Glutamatergic neuron (in vitro differentiated cells): ENCODE data around the gene CNTN1. TPM values are rescaled to one million over a fixed set of nuclear protein-coding genes. Genes with fewer than 3 reads are reported as not detected.

Experiments
- DNase-seq: peaks from one replicate; pipeline ENCODE4 v3.0.0; 2022
- H3K27ac Mint-ChIP-seq: one replicate; pipeline ENCODE4 v1.8.0; 2020; ENCODE audit warnings: mild to moderate bottlenecking, mixed read lengths, inconsistent platforms; ENCODE audit not compliant: unreplicated experiment
- H3K27me3 Mint-ChIP-seq: one replicate; pipeline ENCODE4 v1.8.0; 2020; ENCODE audit warnings: mild to moderate bottlenecking, moderate library complexity, mixed read lengths, inconsistent platforms; ENCODE audit not compliant: unreplicated experiment
- H3K36me3 Mint-ChIP-seq: one replicate; pipeline ENCODE4 v1.8.0; 2020; ENCODE audit warnings: mild to moderate bottlenecking, mixed read lengths, inconsistent platforms; ENCODE audit not compliant: unreplicated experiment
- H3K4me1 Mint-ChIP-seq: one replicate; pipeline ENCODE4 v1.8.0; 2020; ENCODE audit warnings: mild to moderate bottlenecking, low read depth, mixed read lengths, inconsistent platforms; ENCODE audit not compliant: unreplicated experiment
- H3K4me3 Mint-ChIP-seq: one replicate; pipeline ENCODE4 v1.8.0; 2020; ENCODE audit warnings: mild to moderate bottlenecking, mixed read lengths, inconsistent platforms; ENCODE audit not compliant: unreplicated experiment
- H3K9me3 Mint-ChIP-seq: one replicate; pipeline ENCODE4 v1.8.0; 2020; ENCODE audit warnings: mild to moderate bottlenecking, moderate library complexity, mixed read lengths, inconsistent platforms; ENCODE audit not compliant: unreplicated experiment
- total RNA-seq: library from RNA; stranded (reverse); fragmentation: NEBNext Ultra II Directional; extraction: Animal tissue kit (Norgen Biotek cat#: 25700); gene quantifications from one replicate; pipeline ENCODE4 v1.2.1, GENCODE V29; 2021; ENCODE audit not compliant: unreplicated experiment
- TF ChIP-seq, protein P1 (sequence below): fragments of 200-600 bp; sonication (generic); IDR thresholded peaks from one replicate; pipeline ENCODE4 v1.5.0; 2021; ENCODE audit not compliant: partially characterized antibody, unreplicated experiment

The CNTN1 gene
- total RNA-seq, 1 donor from 2014 or later: 81.4 TPM

DNA sequence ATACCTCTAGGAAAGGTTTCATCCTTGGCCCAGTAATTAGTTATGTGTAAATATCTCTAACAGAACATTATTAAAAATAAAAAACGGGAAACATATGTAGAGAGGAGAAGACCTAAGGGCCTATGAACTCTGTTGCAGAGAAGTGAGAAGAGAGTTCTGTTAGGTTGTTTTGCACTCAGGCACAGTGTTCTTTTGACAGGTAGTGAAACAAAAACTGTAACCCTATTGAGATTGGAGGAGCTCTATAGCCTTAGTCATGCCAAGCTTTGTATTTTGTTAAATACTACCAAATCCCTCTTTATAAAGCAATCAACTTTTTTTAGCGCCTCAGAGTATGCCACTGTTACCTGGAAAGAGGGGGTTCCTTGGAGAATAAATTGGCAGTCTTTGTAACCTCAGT is 77.6 kb downstream of the CNTN1 start:
- H3K4me3 Mint-ChIP-seq: no peak overlapping the region
- no peaks in the 10 kb centered on the region for H3K27me3 Mint-ChIP-seq
- H3K36me3 Mint-ChIP-seq: no peaks in the 10 kb centered on the region
- no peaks in the 10 kb centered on the region for H3K9me3 Mint-ChIP-seq
- no peak overlapping the region for H3K27ac Mint-ChIP-seq
- DNase-seq: no peak
- TF ChIP-seq, protein P1, sequence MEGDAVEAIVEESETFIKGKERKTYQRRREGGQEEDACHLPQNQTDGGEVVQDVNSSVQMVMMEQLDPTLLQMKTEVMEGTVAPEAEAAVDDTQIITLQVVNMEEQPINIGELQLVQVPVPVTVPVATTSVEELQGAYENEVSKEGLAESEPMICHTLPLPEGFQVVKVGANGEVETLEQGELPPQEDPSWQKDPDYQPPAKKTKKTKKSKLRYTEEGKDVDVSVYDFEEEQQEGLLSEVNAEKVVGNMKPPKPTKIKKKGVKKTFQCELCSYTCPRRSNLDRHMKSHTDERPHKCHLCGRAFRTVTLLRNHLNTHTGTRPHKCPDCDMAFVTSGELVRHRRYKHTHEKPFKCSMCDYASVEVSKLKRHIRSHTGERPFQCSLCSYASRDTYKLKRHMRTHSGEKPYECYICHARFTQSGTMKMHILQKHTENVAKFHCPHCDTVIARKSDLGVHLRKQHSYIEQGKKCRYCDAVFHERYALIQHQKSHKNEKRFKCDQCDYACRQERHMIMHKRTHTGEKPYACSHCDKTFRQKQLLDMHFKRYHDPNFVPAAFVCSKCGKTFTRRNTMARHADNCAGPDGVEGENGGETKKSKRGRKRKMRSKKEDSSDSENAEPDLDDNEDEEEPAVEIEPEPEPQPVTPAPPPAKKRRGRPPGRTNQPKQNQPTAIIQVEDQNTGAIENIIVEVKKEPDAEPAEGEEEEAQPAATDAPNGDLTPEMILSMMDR: no peak
- no peaks in the 10 kb centered on the region for H3K4me1 Mint-ChIP-seq

DNA sequence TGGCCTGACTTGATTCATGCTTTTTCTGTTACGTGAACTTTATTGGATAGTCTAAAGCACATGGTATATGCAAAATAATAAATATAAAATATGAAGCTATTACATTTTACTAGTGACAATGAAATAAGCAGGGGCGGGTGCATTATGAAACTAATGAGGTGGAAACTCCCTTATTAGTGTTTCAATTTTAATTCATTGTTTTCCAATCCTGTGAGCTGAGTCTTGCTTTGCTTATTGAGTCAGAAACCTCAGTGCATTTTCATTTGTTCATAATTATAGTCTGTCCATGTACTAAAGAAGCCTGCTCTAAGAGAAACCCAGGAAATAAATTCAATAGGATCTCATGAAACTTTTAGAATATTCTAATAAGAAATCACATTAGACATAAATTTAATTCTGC is 78.5 kb downstream of the CNTN1 start:
- TF ChIP-seq, protein P1: no peak
- Mint-ChIP-seq H3K36me3 (no peaks in the 10 kb centered on the region), H3K27ac (no peak overlapping the region), H3K4me3 (no peak overlapping the region), H3K27me3 (no peaks in the 10 kb centered on the region), H3K4me1 (no peaks in the 10 kb centered on the region), H3K9me3 (no peaks in the 10 kb centered on the region)
- DNase-seq: no peak

DNA sequence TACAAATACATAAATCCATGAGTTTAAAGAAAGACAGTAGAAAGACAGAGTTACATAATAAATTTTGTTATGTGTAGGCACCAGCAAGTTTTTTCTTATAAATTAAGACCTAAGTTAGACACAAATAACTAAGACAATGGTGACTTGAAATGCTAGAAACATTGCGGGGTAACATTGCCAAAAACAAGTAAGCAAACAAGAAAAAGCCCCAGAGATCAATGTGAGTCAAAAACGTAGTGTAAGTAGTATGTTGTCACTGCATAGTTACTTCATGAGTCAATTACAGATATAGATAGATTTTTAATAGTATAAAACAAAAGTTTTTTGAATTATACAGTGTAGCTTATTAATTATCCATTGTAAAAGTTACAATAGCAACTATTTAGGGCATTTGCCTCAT is 83.4 kb downstream of the CNTN1 start:
- H3K36me3 Mint-ChIP-seq: no peaks in the 10 kb centered on the region
- H3K4me3 Mint-ChIP-seq: no peak overlapping the region
- H3K9me3 Mint-ChIP-seq: no peaks in the 10 kb centered on the region
- H3K27me3 Mint-ChIP-seq: no peaks in the 10 kb centered on the region
- DNase-seq: no peak
- no peaks in the 10 kb centered on the region for H3K4me1 Mint-ChIP-seq
- H3K27ac Mint-ChIP-seq: no peak overlapping the region
- TF ChIP-seq, protein P1: no peak

GRCh38 chr12:40784102-40784501 is 91.9 kb downstream of the CNTN1 start:
- Mint-ChIP-seq H3K36me3 (no peaks in the 10 kb centered on the region), H3K9me3 (no peaks in the 10 kb centered on the region)

GRCh38 chr12:40788276-40788675 is 96.0 kb downstream of the CNTN1 start:
- peak; percentile 9 for DNase-seq
- TF ChIP-seq, protein P1: no peak
- no peaks in the 10 kb centered on the region for H3K36me3 Mint-ChIP-seq
- no peak overlapping the region for H3K27ac Mint-ChIP-seq
- peaks cover 2% of the 10 kb centered on the region for H3K27me3 Mint-ChIP-seq
- H3K4me3 Mint-ChIP-seq: no peak overlapping the region
- H3K4me1 Mint-ChIP-seq: no peaks in the 10 kb centered on the region
- H3K9me3 Mint-ChIP-seq: no peaks in the 10 kb centered on the region

More at GRCh38 chr12:40784102-40784501, 91.9 kb downstream of the CNTN1 start:
- Mint-ChIP-seq H3K27ac (no peak overlapping the region), H3K4me3 (no peak overlapping the region), H3K27me3 (no peaks in the 10 kb centered on the region), H3K4me1 (no peaks in the 10 kb centered on the region)
- TF ChIP-seq, protein P1: no peak
- no peak for DNase-seq
